Lower leg skin (tissue), 4 donors: ENCODE data around the gene MSH4. TPM values are rescaled to one million over a fixed set of nuclear protein-coding genes. Genes with fewer than 3 reads are reported as not detected.

ENCODE experiments used
- DNase-seq, 2 donors: peaks; one replicate each; pipeline ENCODE4 v3.0.0-alpha.2; 2019; ENCODE audit warnings: low spot score in 2 of 2
- H3K4me3 ChIP-seq: fragments of 200-600 bp; sonication (generic); 2 replicates; pipeline ENCODE4 v1.5.1; 2017; ENCODE audit warnings: mild to moderate bottlenecking, low read depth; ENCODE audit not compliant: poor library complexity, severe bottlenecking
- POLR2A ChIP-seq, 2 donors: fragments of 450-650 bp; IDR thresholded peaks; one replicate each; pipeline ENCODE4 v1.6.1; 2016 to 2017; ENCODE audit warnings: antibody characterized with exemption in 2 of 2, mild to moderate bottlenecking in 1 of 2, moderate library complexity in 1 of 2
- intact Hi-C: fragments of 100-400 bp; cut with DNase I; formaldehyde crosslinking; loops from one replicate; pipeline ENCODE4 v1.15.0; 2023; ENCODE audit warnings: low total_unique reads
- total RNA-seq, 4 donors: library from RNA; depleted of rRNA; stranded (reverse); fragments of >200 nt; gene quantifications; one replicate each; pipeline ENCODE4 v1.1.0, GENCODE V29; 2016
- TF ChIP-seq, protein P1 (sequence below), 3 donors: fragments of 450-650 bp; IDR thresholded peaks; one replicate each; pipeline ENCODE4 v1.5.1; 2016; ENCODE audit warnings: antibody characterized with exemption in 3 of 3, mild to moderate bottlenecking in 3 of 3, moderate library complexity in 2 of 3

Gene MSH4
- total RNA-seq, 4 donors from 2014 or later: 0.39 TPM; not detected in 3

- DNase-seq: no peak
- TF ChIP-seq POLR2A (IDR thresholded peaks at IDR 0.05): no peak
- TF ChIP-seq, protein P1, sequence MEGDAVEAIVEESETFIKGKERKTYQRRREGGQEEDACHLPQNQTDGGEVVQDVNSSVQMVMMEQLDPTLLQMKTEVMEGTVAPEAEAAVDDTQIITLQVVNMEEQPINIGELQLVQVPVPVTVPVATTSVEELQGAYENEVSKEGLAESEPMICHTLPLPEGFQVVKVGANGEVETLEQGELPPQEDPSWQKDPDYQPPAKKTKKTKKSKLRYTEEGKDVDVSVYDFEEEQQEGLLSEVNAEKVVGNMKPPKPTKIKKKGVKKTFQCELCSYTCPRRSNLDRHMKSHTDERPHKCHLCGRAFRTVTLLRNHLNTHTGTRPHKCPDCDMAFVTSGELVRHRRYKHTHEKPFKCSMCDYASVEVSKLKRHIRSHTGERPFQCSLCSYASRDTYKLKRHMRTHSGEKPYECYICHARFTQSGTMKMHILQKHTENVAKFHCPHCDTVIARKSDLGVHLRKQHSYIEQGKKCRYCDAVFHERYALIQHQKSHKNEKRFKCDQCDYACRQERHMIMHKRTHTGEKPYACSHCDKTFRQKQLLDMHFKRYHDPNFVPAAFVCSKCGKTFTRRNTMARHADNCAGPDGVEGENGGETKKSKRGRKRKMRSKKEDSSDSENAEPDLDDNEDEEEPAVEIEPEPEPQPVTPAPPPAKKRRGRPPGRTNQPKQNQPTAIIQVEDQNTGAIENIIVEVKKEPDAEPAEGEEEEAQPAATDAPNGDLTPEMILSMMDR (IDR thresholded peaks at IDR 0.05): no peak
- intact Hi-C loops: no loop called here
- H3K4me3 ChIP-seq: no peak overlapping the region
These were observed 157.9 kb downstream of the MSH4 start for GRCh38 chr1:75954586-75954985.

Other genes starting within 250 kb of the MSH4 start
- 10 to 100 TPM in 2 of 4 donors, 1 to 10 TPM in 1, under 1 TPM in 1; 0.39 to 25.4 (median 7.7) TPM for gene SLC44A5, start 185.8 kb upstream of the MSH4 start, total RNA-seq
- 10 to 100 TPM; 19.4 to 47.0 (median 33.2) TPM for gene ACADM, start 72.2 kb upstream of the MSH4 start, total RNA-seq
- 10 to 100 TPM; 36.5 to 48.9 (median 44.3) TPM for gene RABGGTB, start 10.6 kb upstream of the MSH4 start, total RNA-seq
- gene ASB17, start 135.5 kb downstream of the MSH4 start, total RNA-seq: not detected